PC-3 (cell line): Measurements from ENCODE around the gene AHCYL1.

Source experiments
- EZH2phosphoT487 ChIP-seq: fragments of 300-600 bp; sonication (generic); IDR thresholded peaks from 2 replicates; pipeline ENCODE4 v1.6.1; 2018; ENCODE audit warnings: mild to moderate bottlenecking, antibody characterized with exemption, low read length, borderline replicate concordance
- TF ChIP-seq, protein P1 (sequence below): fragments of 300-600 bp; sonication (generic); conservative IDR thresholded peaks from 2 replicates; pipeline ENCODE4 v1.5.1; 2017; ENCODE audit warnings: antibody characterized with exemption, low read depth, mild to moderate bottlenecking, low read length

DNA sequence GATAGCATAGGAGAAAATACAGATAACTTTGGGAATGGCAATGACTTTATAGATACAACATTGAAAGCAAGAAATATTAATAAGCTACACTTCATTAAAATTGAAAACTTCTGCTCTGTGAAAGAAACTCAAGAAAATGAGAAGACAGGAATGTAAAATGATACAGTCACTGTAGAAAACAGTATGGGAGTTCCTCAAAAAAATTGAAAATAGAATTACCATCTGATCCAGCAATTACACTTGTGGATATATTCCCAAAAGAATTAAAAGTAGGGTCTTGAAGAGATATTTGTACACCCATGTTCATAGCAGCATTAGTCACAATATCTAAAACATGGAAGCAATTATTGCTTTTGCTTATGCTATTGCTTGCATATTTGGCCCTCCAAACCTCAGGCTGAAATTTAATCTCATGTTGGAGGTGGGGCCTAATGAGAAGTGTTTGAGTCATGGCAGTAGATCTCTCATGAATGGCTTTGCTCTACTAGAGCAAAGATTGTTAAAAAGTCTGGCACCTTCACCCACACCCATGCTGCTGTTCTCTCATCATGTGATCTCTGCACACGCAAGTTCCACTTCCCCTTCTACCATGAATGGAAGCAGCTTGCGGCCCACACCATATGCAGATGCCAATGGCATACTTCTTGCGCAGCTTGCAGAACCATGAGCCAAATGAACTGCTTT lies 15.3 kb upstream of the AHCYL1 start:
- TF ChIP-seq, protein P1, sequence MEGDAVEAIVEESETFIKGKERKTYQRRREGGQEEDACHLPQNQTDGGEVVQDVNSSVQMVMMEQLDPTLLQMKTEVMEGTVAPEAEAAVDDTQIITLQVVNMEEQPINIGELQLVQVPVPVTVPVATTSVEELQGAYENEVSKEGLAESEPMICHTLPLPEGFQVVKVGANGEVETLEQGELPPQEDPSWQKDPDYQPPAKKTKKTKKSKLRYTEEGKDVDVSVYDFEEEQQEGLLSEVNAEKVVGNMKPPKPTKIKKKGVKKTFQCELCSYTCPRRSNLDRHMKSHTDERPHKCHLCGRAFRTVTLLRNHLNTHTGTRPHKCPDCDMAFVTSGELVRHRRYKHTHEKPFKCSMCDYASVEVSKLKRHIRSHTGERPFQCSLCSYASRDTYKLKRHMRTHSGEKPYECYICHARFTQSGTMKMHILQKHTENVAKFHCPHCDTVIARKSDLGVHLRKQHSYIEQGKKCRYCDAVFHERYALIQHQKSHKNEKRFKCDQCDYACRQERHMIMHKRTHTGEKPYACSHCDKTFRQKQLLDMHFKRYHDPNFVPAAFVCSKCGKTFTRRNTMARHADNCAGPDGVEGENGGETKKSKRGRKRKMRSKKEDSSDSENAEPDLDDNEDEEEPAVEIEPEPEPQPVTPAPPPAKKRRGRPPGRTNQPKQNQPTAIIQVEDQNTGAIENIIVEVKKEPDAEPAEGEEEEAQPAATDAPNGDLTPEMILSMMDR = no peak
- TF ChIP-seq EZH2phosphoT487 = no peak
